Measurements from ENCODE around the gene DNAH17.

Gene DNAH17, protein sequence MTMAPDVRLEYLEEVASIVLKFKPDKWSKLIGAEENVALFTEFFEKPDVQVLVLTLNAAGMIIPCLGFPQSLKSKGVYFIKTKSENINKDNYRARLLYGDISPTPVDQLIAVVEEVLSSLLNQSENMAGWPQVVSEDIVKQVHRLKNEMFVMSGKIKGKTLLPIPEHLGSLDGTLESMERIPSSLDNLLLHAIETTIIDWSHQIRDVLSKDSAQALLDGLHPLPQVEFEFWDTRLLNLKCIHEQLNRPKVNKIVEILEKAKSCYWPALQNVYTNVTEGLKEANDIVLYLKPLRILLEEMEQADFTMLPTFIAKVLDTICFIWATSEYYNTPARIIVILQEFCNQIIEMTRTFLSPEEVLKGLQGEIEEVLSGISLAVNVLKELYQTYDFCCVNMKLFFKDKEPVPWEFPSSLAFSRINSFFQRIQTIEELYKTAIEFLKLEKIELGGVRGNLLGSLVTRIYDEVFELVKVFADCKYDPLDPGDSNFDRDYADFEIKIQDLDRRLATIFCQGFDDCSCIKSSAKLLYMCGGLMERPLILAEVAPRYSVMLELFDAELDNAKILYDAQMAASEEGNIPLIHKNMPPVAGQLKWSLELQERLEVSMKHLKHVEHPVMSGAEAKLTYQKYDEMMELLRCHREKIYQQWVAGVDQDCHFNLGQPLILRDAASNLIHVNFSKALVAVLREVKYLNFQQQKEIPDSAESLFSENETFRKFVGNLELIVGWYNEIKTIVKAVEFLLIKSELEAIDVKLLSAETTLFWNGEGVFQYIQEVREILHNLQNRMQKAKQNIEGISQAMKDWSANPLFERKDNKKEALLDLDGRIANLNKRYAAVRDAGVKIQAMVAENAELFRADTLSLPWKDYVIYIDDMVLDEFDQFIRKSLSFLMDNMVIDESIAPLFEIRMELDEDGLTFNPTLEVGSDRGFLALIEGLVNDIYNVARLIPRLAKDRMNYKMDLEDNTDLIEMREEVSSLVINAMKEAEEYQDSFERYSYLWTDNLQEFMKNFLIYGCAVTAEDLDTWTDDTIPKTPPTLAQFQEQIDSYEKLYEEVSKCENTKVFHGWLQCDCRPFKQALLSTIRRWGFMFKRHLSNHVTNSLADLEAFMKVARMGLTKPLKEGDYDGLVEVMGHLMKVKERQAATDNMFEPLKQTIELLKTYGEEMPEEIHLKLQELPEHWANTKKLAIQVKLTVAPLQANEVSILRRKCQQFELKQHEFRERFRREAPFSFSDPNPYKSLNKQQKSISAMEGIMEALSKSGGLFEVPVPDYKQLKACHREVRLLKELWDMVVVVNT (N-terminal part only)
- total RNA-seq: 0 to 4.0 (median 0.61) reads per million in 4 donors

DNA sequence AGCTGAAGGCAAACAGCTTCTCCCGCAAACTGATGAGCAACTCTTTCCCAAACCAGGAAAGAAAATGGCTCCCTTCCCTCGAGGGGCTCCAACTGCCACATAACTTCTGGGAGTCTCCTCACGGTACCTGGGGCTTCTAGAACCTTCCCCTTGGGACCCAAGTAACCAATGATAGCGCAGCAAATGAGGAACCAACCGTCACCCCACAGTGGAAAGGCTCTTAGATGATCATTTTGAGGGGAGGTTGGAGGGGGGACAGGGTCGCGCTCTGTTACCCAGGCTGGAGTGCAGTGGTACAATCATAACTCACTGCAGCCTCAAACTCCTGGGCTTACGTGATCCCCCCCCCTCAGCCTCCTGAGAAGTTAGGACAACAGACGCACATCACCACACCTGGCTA is at the start of gene DNAH17:
TSS of gene DNAH17 (minus strand) at position 101 of the 400 bp plus-strand sequence. CDS start 2,339 bp downstream, outside the sequence.
- DNase-seq: no peak

DNA sequence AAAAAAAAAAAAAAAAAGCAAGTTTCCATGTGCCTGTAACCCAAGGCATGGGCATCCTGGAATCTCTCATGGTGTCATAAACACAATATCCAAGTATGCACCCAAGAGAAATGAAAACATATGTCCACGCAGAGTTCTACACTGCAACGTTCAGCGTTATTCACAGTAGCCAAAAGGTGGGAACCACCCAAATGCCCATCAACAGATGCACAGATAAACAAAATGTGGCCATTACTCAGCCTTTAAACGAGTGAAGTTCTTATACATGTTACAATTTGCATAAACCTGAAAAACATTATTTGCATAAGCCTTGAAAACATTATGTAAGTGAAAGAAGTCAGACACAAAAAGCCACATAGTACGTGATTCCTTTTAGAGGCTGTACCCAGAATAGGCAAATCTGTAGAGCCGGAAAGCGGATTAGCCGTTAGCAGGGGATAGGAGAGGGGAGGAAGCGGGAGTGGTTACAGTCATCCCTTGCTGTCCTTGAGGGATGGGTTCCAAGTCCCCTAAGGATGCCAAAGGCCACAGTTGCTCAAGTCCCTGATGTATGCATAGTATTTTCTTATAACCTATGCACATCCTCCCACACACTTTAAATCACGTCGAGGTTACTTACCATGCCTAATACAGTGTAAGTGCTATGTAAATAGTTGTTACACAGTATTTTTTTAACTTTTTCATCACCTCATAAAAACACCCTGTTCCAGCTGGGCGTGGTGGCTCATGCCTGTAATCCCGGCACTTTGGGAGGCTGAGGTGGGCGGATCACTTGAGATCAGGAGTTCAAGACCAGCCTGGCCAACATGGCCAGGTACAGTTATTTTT is 47.3 kb upstream of the DNAH17 start:
- no peak for DNase-seq

DNA sequence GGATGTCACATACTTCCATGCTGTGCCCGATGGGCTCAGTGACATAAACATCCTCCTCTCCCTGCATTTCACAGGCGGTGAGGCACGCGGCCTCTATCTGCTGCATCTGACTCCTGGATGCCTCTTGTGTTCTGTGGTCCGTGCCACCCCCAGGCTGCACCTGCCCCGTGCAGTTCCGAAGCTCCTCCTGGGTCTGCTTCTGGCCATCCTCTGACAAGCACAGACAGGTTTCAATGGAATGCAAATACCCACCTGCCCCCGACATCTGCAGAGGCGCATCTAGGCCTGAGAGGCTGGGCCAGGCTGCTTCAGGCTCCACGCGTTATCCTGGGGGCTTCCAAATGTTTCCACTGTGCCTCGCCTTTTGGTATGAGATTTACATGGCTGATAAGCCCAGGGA is 46.3 kb upstream of the DNAH17 start:
- DNase-seq: no peak

DNA sequence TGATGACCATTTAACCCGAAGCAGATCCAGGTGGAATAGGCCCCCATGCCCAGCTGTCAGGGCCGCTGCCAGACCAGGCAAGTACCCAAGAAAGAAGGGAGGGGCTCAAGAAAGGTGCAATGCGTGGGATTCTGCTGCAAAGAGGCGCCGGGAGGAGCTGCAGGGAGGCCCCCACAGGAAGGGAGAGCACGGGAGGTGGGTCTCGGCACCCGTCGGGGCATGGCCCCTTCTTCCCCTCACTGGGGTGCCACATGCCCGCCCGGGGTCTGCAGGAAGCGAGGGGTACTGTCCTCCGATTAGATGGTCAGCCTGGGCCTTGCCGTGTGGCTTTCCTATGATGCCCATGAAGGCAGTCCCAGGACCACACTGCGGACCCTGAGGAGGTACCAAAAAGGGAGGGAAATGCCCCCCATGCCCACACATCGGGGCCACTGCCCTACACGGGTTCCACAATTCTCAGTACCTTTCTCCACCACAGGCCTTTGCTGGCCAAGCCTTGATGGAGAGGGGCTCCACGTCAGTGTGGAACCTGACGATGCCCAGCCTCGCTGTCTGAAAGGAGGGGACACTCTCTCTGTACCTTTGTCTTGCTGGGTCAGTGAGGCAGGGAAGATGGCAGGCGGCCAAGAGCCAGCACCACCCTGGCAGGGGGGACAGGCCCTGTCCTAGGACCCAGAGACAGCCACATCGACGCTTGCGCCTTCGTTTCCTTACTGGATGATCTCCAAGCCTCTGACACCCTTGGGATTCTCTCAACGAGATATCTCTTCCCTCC is 45.5 kb upstream of the DNAH17 start:
- DNase-seq: no peak

DNA sequence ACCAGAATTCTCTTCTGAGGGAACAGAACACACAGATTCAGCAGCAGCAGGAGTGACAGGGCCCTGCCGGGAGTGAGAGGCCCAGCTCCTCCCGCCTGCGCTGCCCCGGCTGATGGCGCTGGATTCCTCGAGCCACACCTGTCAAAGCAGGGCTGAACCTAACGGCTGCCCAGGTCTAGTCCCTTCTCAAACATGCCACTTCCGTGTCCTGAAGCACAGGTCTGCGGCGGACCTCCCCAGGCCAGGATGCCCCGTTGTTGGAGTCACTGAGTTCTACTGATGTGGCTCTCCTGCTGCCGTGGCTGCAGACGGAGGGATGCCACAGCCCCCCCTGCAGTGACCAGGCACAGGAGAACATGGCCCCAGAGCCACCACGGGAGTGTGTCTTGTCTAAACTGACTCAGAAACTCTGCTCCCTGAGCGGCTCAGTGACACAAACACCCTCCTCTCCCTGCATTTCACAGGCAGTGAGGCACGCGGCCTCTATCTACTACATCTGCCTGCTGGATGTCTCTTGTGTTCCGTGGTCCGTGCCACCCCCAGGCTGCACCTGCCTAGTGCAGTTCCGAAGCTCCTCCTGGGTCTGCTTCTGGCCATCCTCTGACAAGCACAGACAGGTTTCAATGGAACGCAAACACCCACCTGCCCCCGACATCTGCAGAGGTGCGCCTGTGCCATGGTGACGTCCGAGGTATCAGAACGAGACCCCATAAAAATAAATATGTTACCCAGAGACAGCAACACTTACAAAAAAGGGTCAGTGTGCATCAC is 44.7 kb upstream of the DNAH17 start:
- DNase-seq: no peak

DNA sequence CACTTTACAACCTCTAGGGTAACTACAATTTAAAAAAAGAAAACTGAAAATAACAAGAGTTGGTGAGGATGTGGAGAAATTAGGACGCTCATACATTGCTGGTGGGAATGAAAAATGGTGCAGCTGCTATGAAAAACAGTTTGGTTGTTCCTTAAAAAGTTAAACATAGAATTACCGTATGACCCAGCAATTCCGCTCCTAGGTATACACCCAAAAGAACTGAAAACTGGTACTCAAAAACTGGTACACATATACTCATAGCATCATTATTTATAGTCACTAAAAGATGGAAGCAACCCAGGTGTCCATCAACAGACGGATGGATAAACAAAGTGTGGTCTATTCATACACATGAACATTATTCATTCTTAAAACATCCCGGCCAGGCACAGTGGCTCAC is 42.9 kb upstream of the DNAH17 start:
- no peak for DNase-seq

DNA sequence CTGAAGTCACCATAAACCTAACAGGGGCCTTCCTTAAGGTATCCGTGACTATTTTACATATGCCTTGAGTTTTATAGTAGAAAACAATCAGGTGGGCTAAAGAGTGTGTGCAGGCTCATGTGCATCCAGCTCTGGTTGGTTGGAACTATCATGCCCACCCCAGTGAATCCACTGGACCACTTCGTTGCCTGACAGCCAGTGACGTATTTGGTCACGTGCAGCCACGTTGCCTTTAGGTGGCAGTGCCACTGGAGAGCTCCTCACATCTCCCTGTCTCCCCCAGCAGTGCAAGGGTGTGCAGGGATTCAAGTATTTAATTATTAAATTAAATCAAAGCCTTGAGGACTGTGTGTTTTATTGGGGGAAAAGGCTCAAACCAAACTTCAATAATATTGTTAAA is 42.1 kb upstream of the DNAH17 start:
- no peak for DNase-seq

DNA sequence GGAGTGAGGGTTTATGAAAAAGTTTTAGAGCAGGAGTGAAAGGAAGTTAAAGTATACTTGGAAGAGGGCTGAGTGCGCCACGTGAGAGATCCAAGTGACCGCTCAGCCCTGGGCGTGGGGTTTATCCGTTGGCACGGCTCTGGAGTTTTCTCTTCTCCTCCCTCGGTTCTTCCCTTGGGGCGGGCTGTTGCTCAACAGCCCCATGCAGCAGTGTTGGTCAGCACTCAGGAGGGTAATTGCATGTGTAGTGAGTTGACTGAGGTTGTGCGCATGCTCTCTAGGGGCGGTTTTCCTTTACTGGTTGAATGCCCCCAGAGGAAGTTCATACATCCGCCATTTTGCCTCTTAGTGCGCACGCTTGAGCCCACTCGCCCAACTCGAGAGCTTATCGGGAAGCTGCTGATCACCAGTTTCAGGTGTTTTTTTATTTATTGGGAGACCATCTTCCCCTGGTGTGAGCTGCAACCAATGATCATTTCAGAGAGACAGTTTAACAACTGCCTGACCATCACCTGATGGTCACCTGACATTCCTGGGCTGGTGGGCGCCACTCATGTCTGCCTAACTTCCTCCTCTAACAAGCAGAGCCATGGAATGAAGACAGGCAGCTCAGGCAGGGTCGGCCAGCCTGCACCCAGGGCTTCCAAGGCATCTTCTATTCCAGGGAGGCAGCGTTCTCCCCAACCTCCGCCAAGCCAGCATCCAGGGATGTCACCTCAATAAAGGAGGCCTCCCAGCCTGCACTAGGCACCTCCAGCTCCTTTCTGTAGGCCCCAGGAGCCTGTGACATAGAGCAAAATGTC is 41.3 kb upstream of the DNAH17 start:
- no peak for DNase-seq

DNA sequence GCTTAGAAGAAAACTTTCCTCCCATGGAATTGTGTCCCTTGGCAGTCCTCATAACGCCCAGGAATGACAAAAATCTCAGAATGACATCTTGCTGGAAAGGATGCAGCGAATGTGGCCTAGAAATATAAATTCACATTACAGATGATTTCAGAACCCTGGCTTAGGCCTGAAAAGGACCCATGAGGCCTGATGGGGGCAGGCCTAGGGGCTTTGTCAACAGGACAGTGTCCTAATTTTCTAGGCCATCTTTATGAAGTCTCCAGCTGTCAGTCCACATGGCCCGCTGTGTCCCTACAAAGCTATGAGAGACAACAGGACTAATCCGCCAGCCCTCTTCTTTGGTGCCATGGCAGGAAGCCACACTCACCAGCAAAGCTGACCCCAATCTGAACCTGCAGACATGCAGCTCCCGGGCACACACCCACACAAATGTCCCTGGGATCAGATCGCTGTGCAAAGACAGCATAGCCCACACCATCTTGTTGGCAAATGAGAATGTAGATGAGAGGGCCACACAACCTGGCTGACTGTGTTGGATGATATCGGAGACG is 40.4 kb upstream of the DNAH17 start:
- no peak for DNase-seq

DNA sequence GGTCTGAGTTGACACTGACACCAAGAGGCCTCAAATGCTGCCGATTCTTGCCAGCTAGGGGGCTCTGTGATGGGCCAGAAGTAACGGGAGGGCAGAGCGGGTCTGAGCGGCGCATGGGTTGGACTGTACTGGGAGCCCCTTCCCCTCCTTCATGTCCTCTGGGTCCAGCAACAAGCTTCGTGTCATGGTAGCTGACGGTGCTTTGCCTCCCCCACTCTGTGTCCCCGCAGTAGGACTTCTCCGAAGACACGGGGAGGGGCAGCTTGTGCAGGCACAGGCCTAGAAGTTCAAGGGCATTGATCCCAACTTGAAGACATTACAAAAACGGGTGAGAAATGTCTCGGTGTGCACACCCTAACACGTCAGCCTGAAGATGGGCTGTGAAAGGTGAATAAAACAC is 39.8 kb upstream of the DNAH17 start:
- DNase-seq: no peak

DNA sequence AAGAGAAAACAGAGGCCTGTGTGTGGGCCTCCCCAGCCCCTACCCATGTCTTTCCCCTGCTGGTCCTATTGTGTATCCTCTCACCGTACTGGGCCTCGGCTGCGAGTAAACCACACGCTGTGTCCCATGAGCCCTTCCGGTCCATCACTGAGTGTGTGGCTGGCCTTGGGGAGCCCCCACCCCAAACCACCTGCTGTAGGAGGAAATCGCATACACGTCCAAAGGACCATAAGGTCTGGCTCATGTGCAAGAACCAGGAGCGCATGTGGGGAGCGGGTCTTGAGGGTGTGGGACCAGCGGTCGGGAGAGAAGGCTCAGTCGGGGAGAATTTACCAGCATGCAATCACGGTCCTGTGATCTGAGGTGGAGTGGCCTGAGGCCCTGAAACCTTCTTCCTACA is 38.4 kb upstream of the DNAH17 start:
- no peak for DNase-seq

DNA sequence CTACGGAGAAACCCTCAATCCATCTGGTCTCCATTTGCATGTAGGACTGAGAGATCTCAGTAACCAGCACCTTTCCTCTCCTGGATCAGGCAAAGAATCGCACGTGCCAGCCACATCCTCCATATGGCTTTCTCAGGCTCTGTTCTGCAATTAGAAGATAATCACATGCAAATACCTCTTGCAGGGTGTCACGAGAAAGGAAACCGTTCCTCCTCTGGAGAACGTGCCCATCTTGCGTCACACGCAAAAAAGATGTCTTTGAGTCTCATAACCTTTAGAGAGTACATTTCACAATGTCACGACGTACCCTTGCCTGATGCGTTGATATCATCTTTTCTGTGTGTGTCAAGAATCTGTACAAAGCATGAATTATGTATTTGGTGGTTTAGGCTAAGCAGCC is 36.2 kb upstream of the DNAH17 start:
- DNase-seq: no peak

DNA sequence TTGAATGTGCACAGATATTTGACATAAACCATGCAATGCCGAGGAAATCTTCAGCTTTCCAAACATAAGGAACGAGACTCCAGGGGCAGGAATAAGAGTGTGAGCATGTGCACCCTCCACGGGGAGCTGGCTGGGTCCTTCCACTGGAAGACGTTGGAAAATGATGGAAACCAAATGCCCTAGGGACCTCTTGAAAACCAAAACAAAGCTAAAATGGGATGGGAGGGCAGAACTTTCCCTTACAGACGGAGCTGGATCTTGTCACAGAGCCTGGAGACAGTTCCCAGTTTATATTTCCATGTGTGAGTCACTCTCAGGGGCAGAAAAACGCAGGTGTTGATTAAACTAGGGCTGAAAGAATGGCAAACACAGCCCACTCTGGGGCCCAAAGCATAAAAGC is 34.4 kb upstream of the DNAH17 start:
- DNase-seq: no peak

DNA sequence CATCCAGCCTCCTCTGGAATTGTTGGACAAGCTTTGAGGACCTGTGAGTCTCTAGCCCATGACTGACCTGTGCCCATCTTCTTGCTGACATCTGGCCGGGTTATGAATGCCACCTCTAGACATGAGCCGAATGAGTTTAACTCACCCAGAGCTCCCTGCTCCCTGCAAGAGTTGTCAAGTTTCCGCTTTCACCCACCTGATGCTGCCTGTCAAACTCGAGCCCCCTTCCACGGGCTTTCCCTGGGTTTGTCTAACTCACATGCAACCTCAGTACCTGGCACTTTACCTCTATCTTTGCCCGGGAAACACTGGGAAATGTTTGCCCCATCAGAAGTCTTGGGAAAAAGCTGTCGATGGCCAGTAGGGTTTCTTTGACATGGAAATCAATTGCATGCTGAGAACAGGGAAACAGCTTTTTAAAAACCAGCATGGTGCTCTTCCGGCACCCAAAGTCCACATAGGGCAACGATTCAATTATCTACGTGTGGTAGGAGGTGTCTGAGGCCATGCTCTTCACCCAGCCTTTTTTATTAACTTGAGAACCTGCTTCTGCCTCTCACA is 33.8 kb upstream of the DNAH17 start:
- DNase-seq: no peak

DNA sequence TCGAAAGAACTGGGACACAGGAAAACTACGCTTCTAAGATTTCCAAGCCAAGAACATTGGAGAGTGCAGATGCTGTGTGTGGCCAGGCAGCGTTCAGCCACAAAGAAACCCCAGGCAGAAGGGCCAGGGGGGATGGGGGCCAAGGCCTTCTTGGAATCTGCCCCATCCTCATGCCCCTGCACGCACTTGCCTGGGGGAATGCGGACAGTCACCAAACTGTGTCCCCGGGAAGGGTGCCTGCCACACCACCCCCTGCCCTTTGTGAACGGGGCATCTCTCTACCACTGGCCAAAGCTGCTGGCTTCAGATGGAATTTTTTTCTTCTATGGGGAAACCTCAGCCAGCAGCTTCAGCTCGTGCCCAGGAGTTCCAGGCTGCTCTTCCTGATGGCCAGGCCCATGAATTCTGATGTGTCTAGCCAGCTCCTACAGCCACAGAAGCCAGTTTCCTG is 32.0 kb upstream of the DNAH17 start:
- no peak for DNase-seq

DNA sequence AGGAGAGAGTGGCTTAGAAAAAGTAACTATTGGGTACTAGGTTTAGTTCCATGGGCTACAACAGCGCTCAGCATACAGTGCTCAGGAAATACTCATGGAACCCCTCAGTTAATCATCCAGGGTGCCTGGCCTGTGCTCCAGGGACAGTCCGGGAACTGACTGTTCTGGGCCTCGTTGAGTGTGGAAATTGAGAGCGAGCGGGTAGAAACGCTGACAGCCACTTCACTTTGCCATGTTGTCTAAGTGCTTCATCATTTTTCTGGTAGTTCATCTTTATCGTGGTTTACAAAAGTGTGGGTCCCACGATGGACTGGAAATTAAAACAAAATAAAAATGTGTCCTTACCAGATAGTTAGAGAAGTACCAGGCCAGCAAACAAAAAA is 31.6 kb upstream of the DNAH17 start:
- no peak for DNase-seq

DNA sequence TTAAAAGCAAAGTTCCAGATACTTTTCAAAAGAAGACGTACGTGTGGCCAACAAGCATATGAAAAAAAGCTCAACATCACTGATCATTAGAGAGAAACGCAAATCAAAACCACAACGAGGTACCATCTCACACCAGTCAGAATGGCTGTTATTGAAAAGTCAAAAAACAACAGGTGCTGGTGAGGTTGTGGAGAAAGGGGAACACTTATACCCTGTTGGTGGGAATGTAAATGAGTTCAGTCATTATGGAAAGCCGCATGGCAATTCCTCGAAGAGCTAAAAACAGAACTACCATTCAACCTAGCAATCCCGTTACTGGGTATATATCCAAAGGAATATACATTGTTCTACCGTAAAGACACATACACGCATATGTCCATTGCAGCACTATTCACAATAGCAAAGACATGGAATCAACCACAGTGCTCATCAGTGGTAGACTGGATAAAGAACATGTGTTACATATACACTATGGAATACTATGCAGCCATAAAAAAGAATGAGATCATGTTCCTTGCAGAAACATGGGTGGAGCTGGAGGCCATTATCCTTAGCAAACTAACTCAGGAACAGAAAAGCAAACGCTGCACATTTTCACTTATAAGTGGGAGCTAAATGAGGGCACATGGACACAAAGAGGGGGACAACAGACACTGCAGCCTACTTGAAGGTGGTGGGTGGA is 31.1 kb upstream of the DNAH17 start:
- no peak for DNase-seq

DNA sequence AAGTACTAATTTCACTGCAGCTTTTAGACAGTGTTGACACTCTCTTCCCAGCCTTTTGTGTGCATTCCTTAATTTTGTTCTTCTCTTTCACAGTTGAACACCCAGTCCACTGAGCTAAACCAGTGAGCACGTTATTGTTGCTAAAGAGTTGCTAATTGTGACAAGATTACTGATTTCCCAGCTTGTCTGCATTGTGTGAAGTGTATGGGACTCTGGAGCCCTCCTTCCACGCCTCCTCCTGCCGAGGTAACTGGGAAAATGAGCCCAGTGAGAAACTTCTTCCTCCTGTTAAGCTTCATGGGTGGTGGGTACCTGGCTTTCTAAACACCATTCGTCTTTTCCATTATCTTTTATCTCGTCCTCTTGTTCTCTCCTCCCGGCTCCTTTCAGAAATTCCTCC is 29.8 kb upstream of the DNAH17 start:
- no peak for DNase-seq
